ENCODE results near the gene SMYD3.

The SMYD3 gene

GRCh38 chr1:246275036-246275435 is 232.0 kb downstream of the SMYD3 start:
- DNase-seq (ENCODE audit: low read depth in 2 of 2) = no peak

- DNase-seq (ENCODE audit: low read depth in 2 of 2) = peak in 1 of 2 experiments; percentile 11
These were observed 232.9 kb downstream of the SMYD3 start for GRCh38 chr1:246274186-246274585.

GRCh38 chr1:246271516-246271915 is 235.6 kb downstream of the SMYD3 start:
- no peak for DNase-seq (ENCODE audit: low read depth in 2 of 2)

- DNase-seq (ENCODE audit: low read depth in 2 of 2) = no peak
These were observed 236.8 kb downstream of the SMYD3 start for GRCh38 chr1:246270236-246270635.

GRCh38 chr1:246269466-246269865 is 237.6 kb downstream of the SMYD3 start:
- DNase-seq (ENCODE audit: low read depth in 2 of 2) = no peak

- no peak for DNase-seq (ENCODE audit: low read depth in 2 of 2)
These were observed 239.2 kb downstream of the SMYD3 start for GRCh38 chr1:246267896-246268295.

GRCh38 chr1:246267426-246267825 is 239.7 kb downstream of the SMYD3 start:
- DNase-seq (ENCODE audit: low read depth in 2 of 2) = no peak

- DNase-seq (ENCODE audit: low read depth in 2 of 2) = no peak
These were observed 241.6 kb downstream of the SMYD3 start for GRCh38 chr1:246265481-246265880.

GRCh38 chr1:246262281-246262680 is 244.8 kb downstream of the SMYD3 start:
- no peak for DNase-seq (ENCODE audit: low read depth in 2 of 2)

- no peak for DNase-seq (ENCODE audit: low read depth in 2 of 2)
These were observed 245.4 kb downstream of the SMYD3 start for GRCh38 chr1:246261639-246262038.

- DNase-seq (ENCODE audit: low read depth in 2 of 2) = no peak
These were observed 248.8 kb downstream of the SMYD3 start for GRCh38 chr1:246258250-246258649.

- no peak for DNase-seq (ENCODE audit: low read depth in 2 of 2)
These were observed 251.3 kb downstream of the SMYD3 start for GRCh38 chr1:246255773-246256172.

GRCh38 chr1:246254854-246255253 is 252.2 kb downstream of the SMYD3 start:
- DNase-seq (ENCODE audit: low read depth in 2 of 2) = no peak

GRCh38 chr1:246246430-246246829 is 260.6 kb downstream of the SMYD3 start:
- no peak for DNase-seq (ENCODE audit: low read depth in 2 of 2)

GRCh38 chr1:246245541-246245940 is 261.5 kb downstream of the SMYD3 start:
- no peak for DNase-seq (ENCODE audit: low read depth in 2 of 2)

- DNase-seq (ENCODE audit: low read depth in 2 of 2) = no peak
These were observed 275.0 kb downstream of the SMYD3 start for GRCh38 chr1:246232126-246232525.

GRCh38 chr1:246226041-246226440 is 281.0 kb downstream of the SMYD3 start:
- no peak for DNase-seq (ENCODE audit: low read depth in 2 of 2)

- no peak for DNase-seq (ENCODE audit: low read depth in 2 of 2)
These were observed 285.4 kb downstream of the SMYD3 start for GRCh38 chr1:246221485-246222255.

GRCh38 chr1:246220495-246221065 is 286.5 kb downstream of the SMYD3 start:
- no peak for DNase-seq (ENCODE audit: low read depth in 2 of 2)

GRCh38 chr1:246219508-246220030 is 287.5 kb downstream of the SMYD3 start:
- DNase-seq (ENCODE audit: low read depth in 2 of 2) = no peak

- no peak for DNase-seq (ENCODE audit: low read depth in 2 of 2)
These were observed 288.4 kb downstream of the SMYD3 start for GRCh38 chr1:246218686-246219085.

GRCh38 chr1:246216906-246217305 is 290.2 kb downstream of the SMYD3 start:
- DNase-seq (ENCODE audit: low read depth in 2 of 2) = no peak

- DNase-seq (ENCODE audit: low read depth in 2 of 2) = no peak
These were observed 291.6 kb downstream of the SMYD3 start for GRCh38 chr1:246215510-246215903.
